Measurements from ENCODE around the gene MS4A10.

- TF ChIP-seq, protein P1, sequence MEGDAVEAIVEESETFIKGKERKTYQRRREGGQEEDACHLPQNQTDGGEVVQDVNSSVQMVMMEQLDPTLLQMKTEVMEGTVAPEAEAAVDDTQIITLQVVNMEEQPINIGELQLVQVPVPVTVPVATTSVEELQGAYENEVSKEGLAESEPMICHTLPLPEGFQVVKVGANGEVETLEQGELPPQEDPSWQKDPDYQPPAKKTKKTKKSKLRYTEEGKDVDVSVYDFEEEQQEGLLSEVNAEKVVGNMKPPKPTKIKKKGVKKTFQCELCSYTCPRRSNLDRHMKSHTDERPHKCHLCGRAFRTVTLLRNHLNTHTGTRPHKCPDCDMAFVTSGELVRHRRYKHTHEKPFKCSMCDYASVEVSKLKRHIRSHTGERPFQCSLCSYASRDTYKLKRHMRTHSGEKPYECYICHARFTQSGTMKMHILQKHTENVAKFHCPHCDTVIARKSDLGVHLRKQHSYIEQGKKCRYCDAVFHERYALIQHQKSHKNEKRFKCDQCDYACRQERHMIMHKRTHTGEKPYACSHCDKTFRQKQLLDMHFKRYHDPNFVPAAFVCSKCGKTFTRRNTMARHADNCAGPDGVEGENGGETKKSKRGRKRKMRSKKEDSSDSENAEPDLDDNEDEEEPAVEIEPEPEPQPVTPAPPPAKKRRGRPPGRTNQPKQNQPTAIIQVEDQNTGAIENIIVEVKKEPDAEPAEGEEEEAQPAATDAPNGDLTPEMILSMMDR (IDR thresholded peaks at IDR 0.05) = no peak
- no peak for TF ChIP-seq POLR2A (IDR thresholded peaks at IDR 0.05)
These were observed 15.9 kb upstream of the MS4A10 start for GRCh38 chr11:60769273-60769672.
